ENCODE data around the gene RAB8B.

DNA sequence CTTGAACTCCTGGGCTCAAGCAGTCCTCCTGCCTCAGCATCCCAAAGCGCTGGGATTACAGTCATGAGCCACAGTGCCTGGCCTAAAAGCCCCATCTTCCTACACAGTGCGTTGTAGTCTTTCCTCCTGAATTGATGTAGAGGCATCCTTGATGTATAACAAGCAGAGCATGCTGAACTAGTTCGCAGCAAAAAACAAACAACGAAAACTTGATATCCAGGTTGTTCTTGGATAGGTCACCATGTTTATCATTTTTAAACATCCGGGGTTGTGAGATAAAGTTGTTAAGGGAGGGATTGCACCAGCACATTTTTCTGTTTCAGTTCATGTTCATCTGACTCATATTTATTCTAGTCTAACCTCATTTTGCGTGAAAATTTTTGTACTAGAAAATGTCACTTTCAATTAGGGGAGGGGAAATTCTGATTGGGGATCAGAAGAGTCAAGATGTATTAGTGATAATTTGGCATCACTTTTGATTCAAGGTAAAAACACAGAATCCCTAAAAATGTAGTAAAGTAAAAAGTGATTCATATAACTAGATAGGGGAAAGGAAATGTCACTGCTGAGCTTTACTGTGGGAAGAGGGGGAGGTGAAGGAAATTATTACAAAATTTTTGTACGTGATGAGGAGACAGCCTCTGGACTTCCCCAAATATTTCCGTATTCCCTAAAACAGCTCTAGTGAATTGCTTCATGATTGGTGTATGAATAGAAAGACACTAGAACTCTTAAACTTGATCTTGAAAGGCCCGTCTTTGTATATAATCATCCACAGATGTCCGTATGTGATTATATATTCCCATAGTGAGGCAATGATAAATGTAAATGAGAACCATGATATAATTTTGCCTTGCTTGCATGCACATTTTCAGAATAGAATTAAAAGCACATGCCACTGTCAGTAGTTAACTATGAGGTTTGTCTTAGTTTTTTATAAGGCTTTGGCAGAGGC lies 22.9 kb downstream of the RAB8B start:
- TF ChIP-seq, protein P1, sequence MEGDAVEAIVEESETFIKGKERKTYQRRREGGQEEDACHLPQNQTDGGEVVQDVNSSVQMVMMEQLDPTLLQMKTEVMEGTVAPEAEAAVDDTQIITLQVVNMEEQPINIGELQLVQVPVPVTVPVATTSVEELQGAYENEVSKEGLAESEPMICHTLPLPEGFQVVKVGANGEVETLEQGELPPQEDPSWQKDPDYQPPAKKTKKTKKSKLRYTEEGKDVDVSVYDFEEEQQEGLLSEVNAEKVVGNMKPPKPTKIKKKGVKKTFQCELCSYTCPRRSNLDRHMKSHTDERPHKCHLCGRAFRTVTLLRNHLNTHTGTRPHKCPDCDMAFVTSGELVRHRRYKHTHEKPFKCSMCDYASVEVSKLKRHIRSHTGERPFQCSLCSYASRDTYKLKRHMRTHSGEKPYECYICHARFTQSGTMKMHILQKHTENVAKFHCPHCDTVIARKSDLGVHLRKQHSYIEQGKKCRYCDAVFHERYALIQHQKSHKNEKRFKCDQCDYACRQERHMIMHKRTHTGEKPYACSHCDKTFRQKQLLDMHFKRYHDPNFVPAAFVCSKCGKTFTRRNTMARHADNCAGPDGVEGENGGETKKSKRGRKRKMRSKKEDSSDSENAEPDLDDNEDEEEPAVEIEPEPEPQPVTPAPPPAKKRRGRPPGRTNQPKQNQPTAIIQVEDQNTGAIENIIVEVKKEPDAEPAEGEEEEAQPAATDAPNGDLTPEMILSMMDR (IDR thresholded peaks at IDR 0.05; ENCODE audit: poor library complexity), result no peak
- TF ChIP-seq EZH2phosphoT487 (IDR thresholded peaks at IDR 0.05; ENCODE audit: low read depth, severe bottlenecking, unreplicated experiment), result no peak
